Panc1 (cell line): ENCODE measurements around the gene CDYL.

Source experiments
- POLR2AphosphoS5 ChIP-seq: IDR thresholded peaks from 2 replicates; pipeline ENCODE4 v1.6.1; 2012; ENCODE audit warnings: mild to moderate bottlenecking, low read depth, low read length, moderate library complexity
- REST ChIP-seq, 2 experiments: IDR thresholded peaks; 2 replicates each; pipeline ENCODE4 v1.6.1; 2011 to 2012; ENCODE audit warnings: low read depth in 2 of 2, control low read depth in 1 of 2, low read length in 1 of 2, mild to moderate bottlenecking in 1 of 2, moderate library complexity in 1 of 2; ENCODE audit not compliant: insufficient read depth in 1 of 2
- TF ChIP-seq, protein P1 (sequence below): fragments of 450-650 bp; IDR thresholded peaks from 2 replicates; pipeline ENCODE4 v1.5.1; 2017; ENCODE audit warnings: mild to moderate bottlenecking

DNA sequence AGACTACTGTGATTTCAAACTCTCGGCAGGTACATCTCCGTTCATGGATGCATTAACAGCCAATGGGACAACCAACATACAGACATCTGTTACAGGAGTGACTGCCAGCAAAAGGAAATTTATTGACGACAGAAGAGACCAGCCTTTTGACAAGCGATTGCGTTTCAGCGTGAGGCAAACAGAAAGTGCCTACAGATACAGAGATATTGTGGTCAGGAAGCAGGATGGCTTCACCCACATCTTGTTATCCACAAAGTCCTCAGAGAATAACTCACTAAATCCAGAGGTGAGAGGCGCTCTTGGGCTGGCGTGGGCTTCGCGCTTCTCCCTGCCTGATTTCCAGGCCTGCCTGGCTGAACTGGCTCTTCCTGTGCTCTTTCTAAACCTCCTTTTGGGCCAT lies 159.3 kb downstream of the CDYL start:
- TF ChIP-seq, protein P1, sequence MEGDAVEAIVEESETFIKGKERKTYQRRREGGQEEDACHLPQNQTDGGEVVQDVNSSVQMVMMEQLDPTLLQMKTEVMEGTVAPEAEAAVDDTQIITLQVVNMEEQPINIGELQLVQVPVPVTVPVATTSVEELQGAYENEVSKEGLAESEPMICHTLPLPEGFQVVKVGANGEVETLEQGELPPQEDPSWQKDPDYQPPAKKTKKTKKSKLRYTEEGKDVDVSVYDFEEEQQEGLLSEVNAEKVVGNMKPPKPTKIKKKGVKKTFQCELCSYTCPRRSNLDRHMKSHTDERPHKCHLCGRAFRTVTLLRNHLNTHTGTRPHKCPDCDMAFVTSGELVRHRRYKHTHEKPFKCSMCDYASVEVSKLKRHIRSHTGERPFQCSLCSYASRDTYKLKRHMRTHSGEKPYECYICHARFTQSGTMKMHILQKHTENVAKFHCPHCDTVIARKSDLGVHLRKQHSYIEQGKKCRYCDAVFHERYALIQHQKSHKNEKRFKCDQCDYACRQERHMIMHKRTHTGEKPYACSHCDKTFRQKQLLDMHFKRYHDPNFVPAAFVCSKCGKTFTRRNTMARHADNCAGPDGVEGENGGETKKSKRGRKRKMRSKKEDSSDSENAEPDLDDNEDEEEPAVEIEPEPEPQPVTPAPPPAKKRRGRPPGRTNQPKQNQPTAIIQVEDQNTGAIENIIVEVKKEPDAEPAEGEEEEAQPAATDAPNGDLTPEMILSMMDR = no peak
- TF ChIP-seq POLR2AphosphoS5 (no peak), REST (IDR thresholded peaks at IDR 0.05; ENCODE audit: insufficient read depth in 1 of 2, low read depth in 2 of 2, low read length in 1 of 2) (no peak)
